ENCODE results near the gene ABHD14A. TPM values are rescaled to one million over a fixed set of nuclear protein-coding genes. Genes with fewer than 3 reads are reported as not detected.

The ABHD14A gene
- total RNA-seq, 2 donors from 2014 or later = 55.3 to 58.5 TPM

DNA sequence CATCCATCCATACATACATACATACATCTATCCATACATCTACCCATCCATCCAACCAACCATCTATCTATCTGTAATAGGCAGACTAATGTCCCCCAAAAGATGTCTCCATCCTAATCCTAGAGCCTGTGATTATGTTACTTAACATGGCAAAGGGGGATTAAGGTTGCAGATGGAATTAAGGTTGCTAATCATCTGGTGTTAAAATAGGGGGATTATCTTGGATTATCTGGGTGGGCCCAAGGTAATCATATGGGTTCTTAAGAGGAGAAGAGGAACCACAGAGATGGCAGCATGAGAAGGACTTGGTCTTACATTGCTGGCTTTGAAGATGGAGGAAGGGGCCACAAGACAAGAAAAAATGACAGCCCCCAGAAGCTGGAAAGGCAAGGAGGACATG, 35.6 kb downstream of the ABHD14A start:
- no peaks in the 10 kb centered on the region for H3K27me3 ChIP-seq (replicated peaks; ENCODE audit: insufficient read depth)
- intact Hi-C loops (cut with DNase I) = no loop called here
- no peaks in the 10 kb centered on the region for H3K9me3 ChIP-seq
- H3K4me1 ChIP-seq (replicated peaks) = peaks cover 4% of the 10 kb centered on the region
- DNase-seq (ENCODE audit: low spot score) = no peak
- no peak overlapping the region for H3K4me3 ChIP-seq
- TF ChIP-seq POLR2A (IDR thresholded peaks at IDR 0.05) = no peak
- no peak for TF ChIP-seq POLR2AphosphoS5 (IDR thresholded peaks at IDR 0.05)
- TF ChIP-seq, protein P1, sequence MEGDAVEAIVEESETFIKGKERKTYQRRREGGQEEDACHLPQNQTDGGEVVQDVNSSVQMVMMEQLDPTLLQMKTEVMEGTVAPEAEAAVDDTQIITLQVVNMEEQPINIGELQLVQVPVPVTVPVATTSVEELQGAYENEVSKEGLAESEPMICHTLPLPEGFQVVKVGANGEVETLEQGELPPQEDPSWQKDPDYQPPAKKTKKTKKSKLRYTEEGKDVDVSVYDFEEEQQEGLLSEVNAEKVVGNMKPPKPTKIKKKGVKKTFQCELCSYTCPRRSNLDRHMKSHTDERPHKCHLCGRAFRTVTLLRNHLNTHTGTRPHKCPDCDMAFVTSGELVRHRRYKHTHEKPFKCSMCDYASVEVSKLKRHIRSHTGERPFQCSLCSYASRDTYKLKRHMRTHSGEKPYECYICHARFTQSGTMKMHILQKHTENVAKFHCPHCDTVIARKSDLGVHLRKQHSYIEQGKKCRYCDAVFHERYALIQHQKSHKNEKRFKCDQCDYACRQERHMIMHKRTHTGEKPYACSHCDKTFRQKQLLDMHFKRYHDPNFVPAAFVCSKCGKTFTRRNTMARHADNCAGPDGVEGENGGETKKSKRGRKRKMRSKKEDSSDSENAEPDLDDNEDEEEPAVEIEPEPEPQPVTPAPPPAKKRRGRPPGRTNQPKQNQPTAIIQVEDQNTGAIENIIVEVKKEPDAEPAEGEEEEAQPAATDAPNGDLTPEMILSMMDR (IDR thresholded peaks at IDR 0.05) = no peak
- no peaks in the 10 kb centered on the region for H3K36me3 ChIP-seq
- H3K27ac ChIP-seq = no peak overlapping the region

DNA sequence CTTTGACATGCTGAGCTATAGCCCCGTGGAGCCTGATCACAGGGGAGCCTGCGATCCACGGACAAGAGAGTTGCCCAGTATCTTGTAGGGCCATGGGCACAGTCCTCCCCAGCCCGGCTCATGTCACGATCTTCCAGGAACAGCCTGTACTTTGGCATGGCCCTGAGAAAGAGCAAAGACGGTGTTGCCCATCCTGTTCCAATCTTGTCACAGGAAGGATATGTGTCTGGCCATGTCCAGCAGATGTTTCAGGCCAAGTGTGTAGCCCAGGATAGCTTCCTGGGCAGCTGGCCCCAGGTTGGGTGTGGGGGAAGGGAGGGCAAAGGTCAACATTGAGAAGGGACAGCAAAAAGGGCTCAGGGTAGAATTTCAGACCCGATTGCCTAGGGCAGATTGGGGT, 37.8 kb downstream of the ABHD14A start:
- Histone ChIP-seq H3K27ac (no peak overlapping the region), H3K9me3 (no peaks in the 10 kb centered on the region), H3K27me3 (replicated peaks; ENCODE audit: insufficient read depth) (no peaks in the 10 kb centered on the region), H3K36me3 (no peaks in the 10 kb centered on the region), H3K4me3 (no peak overlapping the region), H3K4me1 (replicated peaks) (no peaks in the 10 kb centered on the region)
- DNase-seq (ENCODE audit: low spot score) = no peak
- TF ChIP-seq, protein P1 (IDR thresholded peaks at IDR 0.05) = no peak
- TF ChIP-seq POLR2AphosphoS5 (IDR thresholded peaks at IDR 0.05) = peak; percentile 23
- intact Hi-C loops (cut with DNase I) = no loop called here
- 62% methylated on average over 7 of the region's 7 CpGs for WGBS

DNA sequence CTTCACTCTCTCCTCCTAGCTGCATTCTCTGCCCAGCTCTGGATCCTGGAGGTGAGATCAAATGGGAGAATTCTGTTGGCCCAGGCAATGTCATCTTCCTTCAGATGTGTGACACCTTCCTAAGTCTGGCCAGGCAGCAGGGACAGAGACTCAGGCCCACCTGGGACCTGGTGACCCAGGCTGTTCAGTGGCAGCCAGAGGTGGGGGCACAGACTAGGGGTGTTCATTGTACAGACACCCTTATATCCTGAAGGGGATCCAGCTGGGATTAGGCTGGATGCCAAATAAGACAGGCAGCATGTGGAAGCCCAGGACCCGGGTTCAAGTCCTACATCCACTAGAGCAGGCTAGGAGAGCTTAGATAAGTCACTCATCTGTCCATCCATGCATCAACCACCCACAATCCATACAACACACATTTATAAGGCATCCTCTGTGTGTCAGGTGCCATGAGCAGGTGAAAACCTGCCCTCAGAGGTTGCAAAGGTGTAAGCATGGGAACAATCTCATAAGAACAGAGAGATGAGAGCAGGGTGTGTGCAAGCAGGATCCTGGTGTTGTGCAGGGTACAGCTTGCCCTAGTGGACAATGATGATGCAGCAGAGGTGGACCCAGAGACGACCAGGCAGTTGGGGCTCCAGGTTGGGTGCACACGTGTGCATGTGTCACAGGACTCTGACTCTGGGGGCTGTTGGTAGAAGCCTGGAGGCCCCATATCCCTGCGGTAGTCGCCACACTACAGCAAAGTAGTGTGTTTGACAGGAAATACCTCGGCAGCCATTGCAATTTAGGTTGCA, 39.1 kb downstream of the ABHD14A start:
- H3K4me1 ChIP-seq (replicated peaks) = no peaks in the 10 kb centered on the region
- H3K4me3 ChIP-seq = no peak overlapping the region
- no peaks in the 10 kb centered on the region for H3K36me3 ChIP-seq
- H3K27ac ChIP-seq = no peak overlapping the region
- H3K9me3 ChIP-seq = no peaks in the 10 kb centered on the region
- 83% methylated on average over 6 of the region's 6 CpGs for WGBS
- intact Hi-C loops (cut with DNase I) = no loop called here
- TF ChIP-seq, protein P1 (IDR thresholded peaks at IDR 0.05) = no peak
- TF ChIP-seq POLR2A (IDR thresholded peaks at IDR 0.05) = no peak
- no peak for TF ChIP-seq POLR2AphosphoS5 (IDR thresholded peaks at IDR 0.05)
- no peaks in the 10 kb centered on the region for H3K27me3 ChIP-seq (replicated peaks; ENCODE audit: insufficient read depth)
- no peak for DNase-seq (ENCODE audit: low spot score)

DNA sequence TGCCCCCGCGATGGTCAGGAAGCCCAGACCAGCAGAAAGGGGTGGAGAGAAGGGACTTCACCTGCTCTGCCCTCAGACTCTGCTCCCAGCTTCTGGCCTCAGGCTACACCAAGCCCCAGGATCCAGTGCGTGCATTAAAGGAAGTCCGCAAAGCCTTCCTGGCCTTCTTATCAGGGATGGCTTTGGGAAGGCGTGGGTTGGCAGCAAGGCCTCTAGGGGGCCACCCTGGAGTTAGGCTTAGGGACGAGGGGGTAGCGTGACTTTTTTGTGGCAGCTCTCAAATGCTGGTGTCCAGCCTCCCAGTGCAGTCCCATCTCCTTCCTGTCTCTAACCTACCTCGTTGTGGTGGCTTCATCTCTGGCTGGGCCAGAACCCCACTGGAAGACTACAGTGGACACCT, 39.7 kb downstream of the ABHD14A start:
- no peaks in the 10 kb centered on the region for H3K9me3 ChIP-seq
- H3K36me3 ChIP-seq = no peaks in the 10 kb centered on the region
- 76% methylated on average over 8 of the region's 8 CpGs for WGBS
- intact Hi-C loops (cut with DNase I) = loop anchor here (5.0 kb wide), 1 partner anchor 38 kb away; no protein-coding TSS in a partner anchor
- DNase-seq (ENCODE audit: low spot score) = no peak
- H3K27me3 ChIP-seq (replicated peaks; ENCODE audit: insufficient read depth) = no peaks in the 10 kb centered on the region
- no peak overlapping the region for H3K27ac ChIP-seq
- H3K4me3 ChIP-seq = no peak overlapping the region
- H3K4me1 ChIP-seq (replicated peaks) = no peaks in the 10 kb centered on the region
- no peak for TF ChIP-seq POLR2AphosphoS5 (IDR thresholded peaks at IDR 0.05)
- TF ChIP-seq, protein P1 (IDR thresholded peaks at IDR 0.05) = no peak
- TF ChIP-seq POLR2A (IDR thresholded peaks at IDR 0.05) = no peak
